ENCODE data around the gene CLEC3A.
"Not testable (repeated sequence)": the region's sequence is repeated elsewhere in the genome, so short reads cannot be mapped to it uniquely, and the experiment has no call there.

CLEC3A gene

GRCh38 chr16:78022347-78023060, at the start of gene CLEC3A:
CLEC3A (plus strand) TSS chr16:78022548; CDS start chr16:78022627, 79 bp downstream.
- DNase-seq = no peak

GRCh38 chr16:77974883-77975282, 47.5 kb upstream of the CLEC3A start:
- no peak for DNase-seq

- DNase-seq = no peak
These were observed 46.4 kb upstream of the CLEC3A start for GRCh38 chr16:77975942-77976341.

- no peak for DNase-seq
These were observed 45.0 kb upstream of the CLEC3A start for GRCh38 chr16:77977339-77977738.

- no peak for DNase-seq
These were observed 37.2 kb upstream of the CLEC3A start for GRCh38 chr16:77985111-77985510.

- no peak for DNase-seq
These were observed 36.2 kb upstream of the CLEC3A start for GRCh38 chr16:77986011-77986740.

GRCh38 chr16:77987810-77988209, 34.5 kb upstream of the CLEC3A start:
- no peak for DNase-seq

- DNase-seq = no peak
These were observed 32.5 kb upstream of the CLEC3A start for GRCh38 chr16:77989846-77990245.

GRCh38 chr16:77991701-77992100, 30.6 kb upstream of the CLEC3A start:
- no peak for DNase-seq

GRCh38 chr16:77992381-77992780, 30.0 kb upstream of the CLEC3A start:
- DNase-seq = not testable (repeated sequence)

- no peak for DNase-seq
These were observed 29.0 kb upstream of the CLEC3A start for GRCh38 chr16:77993111-77993985.

- DNase-seq = no peak
These were observed 26.4 kb upstream of the CLEC3A start for GRCh38 chr16:77995843-77996455.

- no peak for DNase-seq
These were observed 23.9 kb upstream of the CLEC3A start for GRCh38 chr16:77998350-77999023.

GRCh38 chr16:78001451-78002025, 20.8 kb upstream of the CLEC3A start:
- DNase-seq = no peak

- peak; percentile 64 for DNase-seq
These were observed 19.3 kb upstream of the CLEC3A start for GRCh38 chr16:78002915-78003538.

- no peak for DNase-seq
These were observed 17.8 kb upstream of the CLEC3A start for GRCh38 chr16:78004517-78004916.

GRCh38 chr16:78005881-78006280, 16.5 kb upstream of the CLEC3A start:
- DNase-seq = no peak

GRCh38 chr16:78007121-78007520, 15.2 kb upstream of the CLEC3A start:
- no peak for DNase-seq

GRCh38 chr16:78024159-78024558, 1.8 kb downstream of the CLEC3A start:
- DNase-seq = no peak

GRCh38 chr16:78025631-78026030, 3.3 kb downstream of the CLEC3A start:
- no peak for DNase-seq

- no peak for DNase-seq
These were observed 5.7 kb downstream of the CLEC3A start for GRCh38 chr16:78028018-78028417.

GRCh38 chr16:78034530-78034929, 12.2 kb downstream of the CLEC3A start:
- DNase-seq = peak; percentile 4
